Hippocampal formation (tissue), 2 donors: Measurements from ENCODE around the gene CYP4A22.
"Not testable (repeated sequence)": the region's sequence is repeated elsewhere in the genome, so short reads cannot be mapped to it uniquely, and the experiment has no call there.

Source experiments
- DNase-seq, 2 donors: peaks; one replicate each; lab custom pipeline; 2025; lab: John Stamatoyannopoulos, UW

The CYP4A22 gene

GRCh38 chr1:47184822-47185677 is 47.8 kb downstream of the CYP4A22 start:
- no peak for DNase-seq

- DNase-seq: no peak
These were observed 49.3 kb downstream of the CYP4A22 start for GRCh38 chr1:47186267-47187185.

GRCh38 chr1:47187231-47187925 is 50.1 kb downstream of the CYP4A22 start:
- DNase-seq: no peak

- DNase-seq: no peak
These were observed 50.6 kb downstream of the CYP4A22 start for GRCh38 chr1:47187926-47188250.

GRCh38 chr1:47188791-47189785 is 51.8 kb downstream of the CYP4A22 start:
- DNase-seq: no peak

GRCh38 chr1:47189844-47190508 is 52.7 kb downstream of the CYP4A22 start, which contains the start of gene PDZK1IP1:
PDZK1IP1 (minus strand) TSS chr1:47190036; CDS start chr1:47189932, 104 bp downstream.
- no peak for DNase-seq

- no peak for DNase-seq
These were observed 53.2 kb downstream of the CYP4A22 start for GRCh38 chr1:47190509-47190855.

- no peak for DNase-seq
These were observed 53.6 kb downstream of the CYP4A22 start for GRCh38 chr1:47190857-47191256.

GRCh38 chr1:47191940-47192457 is 54.8 kb downstream of the CYP4A22 start:
- no peak for DNase-seq

- DNase-seq: peak; percentile 30 to 36
These were observed 55.5 kb downstream of the CYP4A22 start for GRCh38 chr1:47192458-47193384.

GRCh38 chr1:47193496-47193895 is 56.3 kb downstream of the CYP4A22 start:
- not testable (repeated sequence) for DNase-seq

- DNase-seq: no peak
These were observed 57.1 kb downstream of the CYP4A22 start for GRCh38 chr1:47194311-47194710.

GRCh38 chr1:47195981-47196380 is 58.7 kb downstream of the CYP4A22 start:
- not testable (repeated sequence) for DNase-seq

GRCh38 chr1:47196622-47197021 is 59.4 kb downstream of the CYP4A22 start:
- no peak for DNase-seq

GRCh38 chr1:47198214-47198613 is 61.0 kb downstream of the CYP4A22 start:
- no peak for DNase-seq
